ENCODE data around the gene CIAO3. TPM values are rescaled to one million over a fixed set of nuclear protein-coding genes. Genes with fewer than 3 reads are reported as not detected.

Gene CIAO3
- total RNA-seq, 1 experiment from 2014 or later = 21.9 TPM

GRCh38 chr16:782766-783403 lies 42.1 kb upstream of the CIAO3 start:
- Mint-ChIP-seq H3K4me3 (no peak overlapping the region), H3K27me3 (ENCODE audit: low read depth) (peaks cover 18% of the 10 kb centered on the region), H3K27ac (no peak overlapping the region), H3K36me3 (ENCODE audit: insufficient read depth in 1 of 3, low read depth in 3 of 3) (peaks cover 0 to 8% (median 5%) of the 10 kb centered on the region in 3 experiments; a peak in 5 of 7 replicates), H3K9me3 (no peaks in the 10 kb centered on the region), H3K4me1 (peaks cover 0 to 2% of the 10 kb centered on the region in 2 experiments; a peak in 1 of 4 replicates)
- Histone ChIP-seq H4K8ac (replicated peaks; ENCODE audit: insufficient read length, low read depth, low read length) (no peak overlapping the region), H2BK15ac (ENCODE audit: low read depth, low read length) (no peak overlapping the region), H3K4ac (ENCODE audit: low read depth, low read length) (no peak overlapping the region), H2BK120ac (ENCODE audit: low read depth, low read length, poor library complexity, severe bottlenecking) (no peak overlapping the region), H3K27me3 (ENCODE audit: insufficient read depth, low read length) (no peaks in the 10 kb centered on the region; the same call in 1 of the 2 replicates), H3K27ac (ENCODE audit: insufficient read length, low read depth, low read length) (no peak overlapping the region), H3K9ac (ENCODE audit: extremely low read depth, insufficient read length, low read length) (no peak overlapping the region), H2BK5ac (ENCODE audit: insufficient read length, low read length) (no peak overlapping the region), H3K79me2 (ENCODE audit: insufficient read depth, low read length) (no peaks in the 10 kb centered on the region), H3K4me1 (ENCODE audit: insufficient read depth, low read length) (no peaks in the 10 kb centered on the region), H3K18ac (ENCODE audit: insufficient read length, low read depth, low read length) (no peak overlapping the region), H3K23me2 (ENCODE audit: insufficient read length, low read depth, low read length, poor library complexity, severe bottlenecking) (peaks cover 4% of the 10 kb centered on the region), H4K91ac (ENCODE audit: insufficient read length, low read depth, low read length) (no peak overlapping the region), H2AK5ac (ENCODE audit: insufficient read length, low read length) (no peak overlapping the region), H3K23ac (ENCODE audit: insufficient read length, low read depth, low read length) (no peak overlapping the region), H4K20me1 (ENCODE audit: control insufficient read depth, insufficient read depth, insufficient read length) (peaks cover 3% of the 10 kb centered on the region), H2BK20ac (ENCODE audit: low read depth, low read length, poor library complexity, severe bottlenecking) (no peak overlapping the region), H3K14ac (ENCODE audit: insufficient read depth, low read length) (no peak overlapping the region; the same call in 1 of the 2 replicates), H3K79me1 (ENCODE audit: insufficient read depth, low read depth, low read length, poor library complexity, severe bottlenecking) (no peaks in the 10 kb centered on the region), H3K4me2 (ENCODE audit: insufficient read depth, insufficient read length, low read length) (no peak overlapping the region), H4K5ac (ENCODE audit: insufficient read length, low read depth, low read length) (no peak overlapping the region), H2BK12ac (ENCODE audit: insufficient read length, low read depth, low read length) (no peak overlapping the region), H2AFZ (ENCODE audit: low read length) (no peak overlapping the region), H3K9me3 (ENCODE audit: control insufficient read depth, low read depth, low read length) (no peaks in the 10 kb centered on the region), H3T11ph (ENCODE audit: low read length) (no peak overlapping the region), H3K56ac (ENCODE audit: insufficient read length, low read depth, low read length) (no peak overlapping the region)
- WGBS (ENCODE audit: extremely low coverage, insufficient read length, low lambda C conversion rate) = no CpG with 5 or more reads among the region's 36 CpGs
- TF ChIP-seq CTCF (conservative IDR thresholded peaks at IDR 0.05) = no peak
- DNase-seq = no peak

Measured in H9 (cell line).